NCI-H446 (cell line): ENCODE data around the gene ERCC1.

Experiments
- DNase-seq, 2 experiments: peaks; one replicate each; lab custom pipeline; 2025; lab: John Stamatoyannopoulos, UW

The ERCC1 gene

DNA sequence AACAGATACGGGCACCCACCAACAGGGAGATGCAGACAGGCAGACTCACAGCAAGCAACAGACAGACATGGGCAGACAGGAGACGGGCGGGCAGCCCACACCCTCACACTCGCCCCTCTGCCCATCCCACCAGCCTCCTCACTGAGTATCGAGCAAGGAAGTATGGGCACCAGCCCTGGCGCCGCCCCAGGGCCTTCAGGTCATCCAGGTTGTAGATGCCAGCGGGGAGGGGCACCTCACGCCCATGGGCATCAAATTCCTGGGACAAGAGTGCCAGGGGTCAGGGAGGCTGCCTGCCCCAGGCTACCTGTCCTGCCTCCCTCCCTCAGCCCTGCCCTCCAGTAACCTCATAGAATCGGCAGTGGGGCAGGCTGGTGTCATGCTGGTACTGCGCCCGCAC, 59.0 kb downstream of the ERCC1 start:
- no peak for DNase-seq

GRCh38 chr19:45363861-45364459, 59.8 kb downstream of the ERCC1 start:
- DNase-seq: no peak

GRCh38 chr19:45362291-45362690, 61.4 kb downstream of the ERCC1 start:
- DNase-seq: no peak

DNA sequence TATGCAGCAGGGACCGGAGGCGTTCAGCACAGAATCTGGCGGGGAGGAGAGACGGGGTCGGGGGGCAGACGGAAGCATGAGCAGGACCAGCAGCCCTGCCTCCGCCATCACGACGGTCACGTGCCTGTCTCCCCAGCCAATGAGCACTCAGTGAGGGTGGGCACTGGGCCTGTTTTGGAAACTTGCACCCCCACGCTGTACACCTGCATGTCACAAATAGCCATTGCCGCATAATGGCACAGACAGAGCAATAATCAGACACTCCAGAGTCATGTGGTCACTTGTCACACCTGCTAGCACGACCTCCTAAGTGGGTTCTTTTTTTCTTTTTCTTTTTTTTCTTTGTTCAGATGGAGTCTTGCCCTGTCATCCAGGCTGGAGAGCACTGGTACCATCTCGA, 62.1 kb downstream of the ERCC1 start:
- no peak for DNase-seq

DNA sequence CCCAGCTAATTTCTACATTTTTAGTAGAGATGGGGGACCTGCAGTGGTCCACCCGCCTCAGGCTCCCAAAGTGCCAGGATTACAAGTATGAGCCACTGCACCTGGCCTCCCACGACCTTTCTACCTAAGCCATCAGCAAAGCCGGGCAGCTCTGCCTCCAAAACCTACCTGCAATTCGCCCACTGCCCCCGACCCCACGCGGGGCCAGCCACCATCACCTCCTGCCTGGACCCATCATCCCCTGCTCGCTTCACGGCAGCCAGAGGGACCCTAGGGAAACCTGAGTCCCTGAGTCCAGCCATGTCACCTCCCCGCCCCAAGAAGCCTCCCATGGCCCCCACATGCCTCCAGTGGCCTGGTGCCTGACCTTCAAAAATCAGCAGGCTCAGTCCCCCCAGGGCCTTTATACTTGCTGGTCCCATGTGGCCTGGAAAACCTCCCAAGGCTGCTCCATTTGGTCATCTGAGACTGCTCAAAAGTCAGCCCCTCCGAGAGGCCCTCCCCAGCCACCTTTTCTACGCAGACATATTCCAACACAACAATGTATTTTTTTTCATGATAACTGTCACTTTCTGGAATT, 65.4 kb downstream of the ERCC1 start:
- DNase-seq: no peak

- DNase-seq: no peak
Observed at GRCh38 chr19:45357445-45357783, 66.3 kb downstream of the ERCC1 start.
